ENCODE measurements around the gene ABCB8.

ABCB8 gene

DNA sequence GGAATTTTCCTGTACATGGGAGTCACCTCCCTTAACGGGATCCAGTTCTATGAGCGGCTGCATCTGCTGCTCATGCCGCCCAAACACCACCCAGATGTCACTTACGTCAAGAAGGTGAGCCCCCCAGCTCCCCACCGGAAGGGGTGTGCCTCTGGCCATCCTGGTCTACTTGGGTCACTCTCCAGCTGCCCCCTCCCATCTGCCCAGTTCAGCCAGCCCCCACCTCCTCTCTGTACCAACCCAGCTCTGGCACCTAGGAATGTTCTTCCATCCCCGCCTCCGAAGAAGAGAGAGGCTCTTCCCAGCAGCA is 47.4 kb downstream of the ABCB8 start:
- no peak for TF ChIP-seq CTCF (conservative IDR thresholded peaks at IDR 0.05)

DNA sequence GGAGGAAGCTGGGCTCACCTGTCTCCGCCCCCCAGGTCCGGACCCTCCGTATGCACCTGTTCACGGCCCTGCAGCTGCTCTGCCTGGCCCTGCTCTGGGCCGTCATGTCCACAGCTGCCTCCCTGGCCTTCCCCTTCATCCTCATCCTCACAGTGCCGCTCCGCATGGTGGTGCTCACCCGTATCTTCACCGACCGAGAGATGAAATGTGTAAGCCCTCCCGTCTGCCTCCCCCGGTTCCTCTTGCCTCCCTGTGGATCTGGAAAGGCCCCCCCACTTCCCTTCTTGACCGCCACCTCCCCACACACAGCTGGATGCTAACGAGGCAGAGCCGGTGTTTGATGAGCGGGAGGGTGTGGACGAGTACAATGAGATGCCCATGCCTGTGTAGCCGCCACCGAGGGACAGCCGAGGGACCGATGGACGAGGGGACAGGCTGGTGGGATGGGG is 47.8 kb downstream of the ABCB8 start:
- H3K27ac ChIP-seq: no peak overlapping the region
- TF ChIP-seq CTCF (conservative IDR thresholded peaks at IDR 0.05): no peak

More for the DNA sequence above, 47.4 kb downstream of the ABCB8 start:
- H3K27ac ChIP-seq: no peak overlapping the region

GRCh38 chr7:151076863-151077704 is 48.8 kb downstream of the ABCB8 start:
- TF ChIP-seq CTCF (conservative IDR thresholded peaks at IDR 0.05): peak; percentile 58
- peak overlapping the region; percentile 2; the same call in 1 of the 2 replicates for H3K27ac ChIP-seq

- no peak for TF ChIP-seq CTCF (conservative IDR thresholded peaks at IDR 0.05)
- H3K27ac ChIP-seq: no peak overlapping the region; the same call in 1 of the 2 replicates
These were observed 49.5 kb downstream of the ABCB8 start for GRCh38 chr7:151077705-151078232.

DNA sequence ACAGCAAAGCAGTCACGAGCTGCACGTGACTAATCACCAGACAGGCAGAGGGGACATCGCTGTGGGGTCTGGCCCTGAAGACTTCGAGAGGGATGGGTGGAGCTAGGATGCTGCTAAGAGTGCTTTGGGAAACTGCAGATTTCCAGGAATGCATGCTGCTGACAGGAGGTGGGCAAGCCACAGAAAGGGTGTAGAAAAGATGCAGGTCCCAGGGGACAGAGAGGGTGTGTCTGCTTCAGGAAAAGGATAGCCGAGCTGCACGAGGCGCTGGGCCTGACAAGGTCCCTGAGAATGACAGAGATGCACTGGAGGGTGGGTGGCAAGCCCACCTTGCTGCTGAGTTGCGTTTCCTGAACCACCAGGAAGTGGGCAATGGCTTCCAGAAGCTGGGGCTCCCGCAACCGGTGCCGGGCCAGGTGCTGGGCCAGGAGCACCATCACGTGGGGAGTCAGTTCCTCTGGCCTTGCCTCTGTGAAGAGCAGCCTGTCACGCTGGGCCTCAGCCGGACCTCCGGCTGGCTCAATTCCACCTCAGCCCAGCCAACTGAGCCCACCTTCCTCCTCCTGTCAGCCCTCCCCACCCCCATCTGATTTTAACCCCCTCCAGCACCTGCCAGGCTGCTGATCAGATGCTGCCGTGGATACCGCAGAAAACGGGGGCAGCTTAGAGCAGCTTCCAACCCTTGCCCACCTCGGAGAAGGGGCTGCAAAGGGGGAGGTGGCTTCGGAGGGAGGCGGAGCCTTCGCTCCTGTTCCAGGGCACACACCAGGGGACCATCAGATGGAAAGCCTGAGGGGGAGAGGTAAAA is 50.2 kb downstream of the ABCB8 start:
- H3K27ac ChIP-seq: peak overlapping the region; percentile 97
- no peak for TF ChIP-seq CTCF (conservative IDR thresholded peaks at IDR 0.05)

- TF ChIP-seq CTCF (conservative IDR thresholded peaks at IDR 0.05): no peak
- peak overlapping the region; percentile 97 for H3K27ac ChIP-seq
These were observed 51.1 kb downstream of the ABCB8 start for GRCh38 chr7:151079199-151079910.

Data from VCaP (cell line).